ENCODE measurements around the gene YPEL2.
A peak's percentile ranks its signal among the peaks of the same experiment; 100 is the strongest.

Gene YPEL2

DNA sequence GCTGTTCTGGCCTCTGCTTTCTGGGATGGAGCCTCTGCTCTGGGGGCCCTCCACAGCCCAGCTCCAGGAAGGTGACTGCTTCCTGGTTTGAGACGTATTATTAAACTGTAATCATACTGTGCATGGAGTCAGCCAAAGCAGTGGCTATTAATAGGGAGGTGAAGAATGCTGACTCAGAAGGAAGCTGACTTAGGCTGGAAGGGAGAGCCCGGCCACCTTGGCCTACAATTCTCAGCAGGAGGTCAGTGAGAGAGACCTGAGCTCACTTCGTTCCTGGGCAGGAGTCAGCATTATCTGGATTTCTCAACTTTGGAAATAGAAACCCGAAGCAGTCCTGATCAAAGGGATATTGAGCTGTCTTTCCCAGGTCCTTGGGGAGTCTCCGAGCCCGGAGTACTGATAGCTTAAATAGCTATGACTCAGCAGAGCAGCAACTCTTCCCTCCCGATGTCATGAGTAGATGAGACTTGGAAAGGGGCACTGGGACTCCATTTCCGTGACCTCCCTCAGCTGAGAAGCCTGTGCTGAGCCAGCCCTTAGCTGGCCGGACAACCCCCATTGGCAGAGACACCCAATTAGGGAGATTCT lies 91.8 kb downstream of the YPEL2 start:
- Histone ChIP-seq H3K4me3 (ENCODE audit: low read depth, low read length) (no peak overlapping the region), H3K79me2 (no peaks in the 10 kb centered on the region), H3K9me3 (ENCODE audit: control insufficient read depth, low read length) (no peaks in the 10 kb centered on the region), H3K4me2 (ENCODE audit: low read length) (peak overlapping the region; percentile 46), H2AFZ (peak overlapping the region; percentile 88), H3K27me3 (ENCODE audit: control insufficient read depth, insufficient read depth, low read length) (no peaks in the 10 kb centered on the region), H3K27ac (peak overlapping the region; percentile 86), H3K36me3 (ENCODE audit: control insufficient read depth, insufficient read depth, low read length) (no peaks in the 10 kb centered on the region), H3K4me1 (peaks cover 74% of the 10 kb centered on the region), H3K9ac (peak overlapping the region; percentile 9)
- TF ChIP-seq, protein P1, sequence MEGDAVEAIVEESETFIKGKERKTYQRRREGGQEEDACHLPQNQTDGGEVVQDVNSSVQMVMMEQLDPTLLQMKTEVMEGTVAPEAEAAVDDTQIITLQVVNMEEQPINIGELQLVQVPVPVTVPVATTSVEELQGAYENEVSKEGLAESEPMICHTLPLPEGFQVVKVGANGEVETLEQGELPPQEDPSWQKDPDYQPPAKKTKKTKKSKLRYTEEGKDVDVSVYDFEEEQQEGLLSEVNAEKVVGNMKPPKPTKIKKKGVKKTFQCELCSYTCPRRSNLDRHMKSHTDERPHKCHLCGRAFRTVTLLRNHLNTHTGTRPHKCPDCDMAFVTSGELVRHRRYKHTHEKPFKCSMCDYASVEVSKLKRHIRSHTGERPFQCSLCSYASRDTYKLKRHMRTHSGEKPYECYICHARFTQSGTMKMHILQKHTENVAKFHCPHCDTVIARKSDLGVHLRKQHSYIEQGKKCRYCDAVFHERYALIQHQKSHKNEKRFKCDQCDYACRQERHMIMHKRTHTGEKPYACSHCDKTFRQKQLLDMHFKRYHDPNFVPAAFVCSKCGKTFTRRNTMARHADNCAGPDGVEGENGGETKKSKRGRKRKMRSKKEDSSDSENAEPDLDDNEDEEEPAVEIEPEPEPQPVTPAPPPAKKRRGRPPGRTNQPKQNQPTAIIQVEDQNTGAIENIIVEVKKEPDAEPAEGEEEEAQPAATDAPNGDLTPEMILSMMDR (IDR thresholded peaks at IDR 0.05) = no peak

DNA sequence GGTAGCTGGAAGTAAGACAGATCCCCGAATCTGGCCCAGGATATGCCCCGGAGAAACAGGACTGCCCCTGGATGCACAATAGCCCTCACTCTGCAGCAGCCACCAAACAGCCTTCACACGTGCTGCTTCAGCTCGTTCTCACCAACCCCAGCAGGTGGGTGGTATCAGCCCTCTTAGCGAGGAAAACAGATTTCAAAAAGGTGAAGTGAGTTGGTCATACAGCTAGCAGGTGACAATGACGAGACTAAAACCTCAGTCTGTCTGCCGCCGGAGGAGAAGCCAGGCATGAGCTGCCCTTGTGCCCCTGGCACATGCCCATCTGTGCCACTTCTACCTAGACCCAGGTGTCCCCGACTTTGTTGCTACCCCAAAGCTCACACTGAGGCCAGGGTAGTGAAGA lies 92.4 kb downstream of the YPEL2 start:
- TF ChIP-seq, protein P1 (IDR thresholded peaks at IDR 0.05) = no peak
- peak overlapping the region; percentile 88 for H2AFZ ChIP-seq
- no peaks in the 10 kb centered on the region for H3K9me3 ChIP-seq (ENCODE audit: control insufficient read depth, low read length)
- H3K9ac ChIP-seq = no peak overlapping the region
- peaks cover 74% of the 10 kb centered on the region for H3K4me1 ChIP-seq
- peak overlapping the region; percentile 86 for H3K27ac ChIP-seq
- no peaks in the 10 kb centered on the region for H3K27me3 ChIP-seq (ENCODE audit: control insufficient read depth, insufficient read depth, low read length)
- H3K79me2 ChIP-seq = no peaks in the 10 kb centered on the region
- no peak overlapping the region for H3K4me3 ChIP-seq (ENCODE audit: low read depth, low read length)
- H3K4me2 ChIP-seq (ENCODE audit: low read length) = peak overlapping the region; percentile 46
- no peaks in the 10 kb centered on the region for H3K36me3 ChIP-seq (ENCODE audit: control insufficient read depth, insufficient read depth, low read length)

DNA sequence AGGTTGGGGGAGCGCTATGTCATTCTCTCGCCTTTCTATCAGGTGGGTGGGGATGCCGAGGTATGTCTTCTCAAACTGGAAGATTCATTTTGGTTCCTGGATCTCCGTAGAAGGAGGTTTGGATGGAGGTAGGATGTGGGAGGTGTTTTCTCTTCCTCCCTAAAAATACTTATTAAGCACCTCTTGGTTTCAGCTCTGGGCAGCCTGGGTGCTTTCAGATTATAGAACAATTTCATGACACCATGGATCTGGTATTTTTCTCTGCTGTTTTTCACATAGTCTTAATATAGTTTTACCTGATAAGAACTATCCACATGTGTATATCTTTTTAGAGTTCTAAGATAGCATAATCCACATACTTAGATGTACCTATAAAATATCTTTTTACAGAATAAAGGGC lies 92.9 kb downstream of the YPEL2 start:
- Histone ChIP-seq H3K27me3 (ENCODE audit: control insufficient read depth, insufficient read depth, low read length) (no peaks in the 10 kb centered on the region), H3K4me3 (ENCODE audit: low read depth, low read length) (no peak overlapping the region), H3K4me1 (peaks cover 74% of the 10 kb centered on the region)

DNA sequence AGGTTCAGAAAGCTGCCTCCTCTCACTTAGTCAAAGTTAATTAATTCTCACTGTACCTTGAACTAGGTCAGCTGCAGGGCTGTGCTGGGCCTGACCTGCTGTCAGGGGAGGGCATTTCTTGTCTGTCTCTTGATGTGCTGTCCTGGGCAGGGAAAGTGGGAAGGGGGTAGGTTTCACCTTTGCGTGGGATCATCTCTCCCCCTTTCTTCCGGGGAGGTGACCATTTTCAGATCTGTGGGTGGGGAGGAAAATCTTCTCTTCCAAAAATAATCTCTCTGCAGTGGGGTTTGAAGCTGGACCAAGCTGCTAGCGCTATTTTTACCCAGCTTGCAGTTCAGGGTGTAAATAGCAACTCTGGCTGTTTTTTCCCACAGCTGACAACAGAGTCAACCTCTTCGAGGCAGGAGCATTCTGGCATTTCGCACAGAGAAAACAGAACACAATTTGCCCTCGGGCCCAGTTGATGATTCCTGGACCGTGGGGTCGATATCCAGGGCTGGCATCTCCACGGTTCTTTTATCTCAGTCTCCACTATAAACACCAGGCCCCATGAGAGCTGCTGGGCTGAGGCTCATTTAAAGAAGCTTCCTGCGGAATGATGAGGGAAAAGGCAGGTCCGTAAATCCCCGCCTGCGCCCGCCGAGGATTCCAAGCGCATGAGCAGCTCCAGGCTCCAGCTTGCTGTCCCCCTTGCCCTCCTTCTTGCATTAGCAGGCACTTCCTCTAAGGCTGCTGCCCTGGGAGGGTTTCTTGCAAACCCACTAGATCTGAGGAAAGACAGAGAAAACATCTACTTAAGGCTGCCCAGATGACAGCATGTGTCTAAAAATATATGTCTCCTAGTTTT lies 93.9 kb downstream of the YPEL2 start:
- Histone ChIP-seq H3K9ac (no peak overlapping the region), H3K27me3 (ENCODE audit: control insufficient read depth, insufficient read depth, low read length) (no peaks in the 10 kb centered on the region)
- TF ChIP-seq, protein P1 (IDR thresholded peaks at IDR 0.05) = no peak

More for the DNA sequence above, 92.9 kb downstream of the YPEL2 start:
- Histone ChIP-seq H3K36me3 (ENCODE audit: control insufficient read depth, insufficient read depth, low read length) (no peaks in the 10 kb centered on the region), H3K27ac (peak overlapping the region; percentile 86), H3K4me2 (ENCODE audit: low read length) (peak overlapping the region; percentile 42), H3K79me2 (no peaks in the 10 kb centered on the region), H3K9ac (no peak overlapping the region), H2AFZ (peak overlapping the region; percentile 88), H3K9me3 (ENCODE audit: control insufficient read depth, low read length) (no peaks in the 10 kb centered on the region)
- TF ChIP-seq, protein P1 (IDR thresholded peaks at IDR 0.05) = no peak

More for the DNA sequence above, 93.9 kb downstream of the YPEL2 start:
- H3K4me2 ChIP-seq (ENCODE audit: low read length) = peak overlapping the region; percentile 42
- no peaks in the 10 kb centered on the region for H3K36me3 ChIP-seq (ENCODE audit: control insufficient read depth, insufficient read depth, low read length)
- H3K4me3 ChIP-seq (ENCODE audit: low read depth, low read length) = no peak overlapping the region
- no peaks in the 10 kb centered on the region for H3K79me2 ChIP-seq
- peak overlapping the region; percentile 86 for H3K27ac ChIP-seq
- no peaks in the 10 kb centered on the region for H3K9me3 ChIP-seq (ENCODE audit: control insufficient read depth, low read length)
- H2AFZ ChIP-seq = peak overlapping the region; percentile 80
- peaks cover 70% of the 10 kb centered on the region for H3K4me1 ChIP-seq

Measured in parathyroid adenoma (tissue), 2 donors.